Measurements from ENCODE around the gene THSD7A.

- TF ChIP-seq POLR2AphosphoS2 (IDR thresholded peaks at IDR 0.05; ENCODE audit: low read length) (no peak), BHLHE40 (IDR thresholded peaks at IDR 0.05; ENCODE audit: low read length) (no peak), ZSCAN29 (IDR thresholded peaks at IDR 0.05) (no peak), ELF1 (tag; IDR thresholded peaks at IDR 0.05) (no peak), MIER1 (IDR thresholded peaks at IDR 0.05; ENCODE audit: low read depth) (no peak), ZNF175 (CRISPR knock-in tag; IDR thresholded peaks at IDR 0.05; ENCODE audit: low read depth) (no peak), EP300 (IDR thresholded peaks at IDR 0.05; ENCODE audit: low read length) (no peak)
Observed at GRCh38 chr7:11701829-11702560, 130.0 kb downstream of the THSD7A start.
